Activated CD4-positive, alpha-beta T cell treated with anti-CD3 and anti-CD28 coated beads for 36 hours (primary cell): Measurements from ENCODE around the gene GTPBP10. TPM values are rescaled to one million over a fixed set of nuclear protein-coding genes. Genes with fewer than 3 reads are reported as not detected.

Source experiments
- ATAC-seq: fragments of 200-7000 bp; cut with Tn5 transposase; one replicate; pipeline ENCODE4 v1.10.0; 2021; ENCODE audit warnings: mild to moderate bottlenecking, moderate library complexity
- CTCF ChIA-PET: fragments of 350-600 bp; sonication (Branson Sonifier 250); formaldehyde crosslinking; loops from one replicate; lab custom pipeline; 2021; ENCODE audit warnings: antibody characterized with exemption; lab: Charles Lee
- POLR2A ChIA-PET: fragments of 350-600 bp; sonication (Branson Sonifier 250); formaldehyde crosslinking; loops from one replicate; lab custom pipeline; 2021; ENCODE audit warnings: antibody characterized with exemption, inconsistent platforms; lab: Charles Lee
- DNase-seq: peaks from one replicate; pipeline ENCODE4 v3.0.0-alpha.2; 2020
- H3K27ac Mint-ChIP-seq: one replicate; pipeline ENCODE4 v1.8.0; 2021; ENCODE audit warnings: mixed read lengths
- H3K27me3 Mint-ChIP-seq: one replicate; pipeline ENCODE4 v1.8.0; 2021; ENCODE audit warnings: mixed read lengths
- H3K36me3 Mint-ChIP-seq: one replicate; pipeline ENCODE4 v1.8.0; 2021; ENCODE audit warnings: low read depth, mixed read lengths
- H3K4me1 Mint-ChIP-seq: one replicate; pipeline ENCODE4 v1.8.0; 2021; ENCODE audit warnings: mixed read lengths
- H3K4me3 Mint-ChIP-seq: one replicate; pipeline ENCODE4 v1.8.0; 2021; ENCODE audit warnings: mild to moderate bottlenecking, moderate library complexity, mixed read lengths
- H3K9me3 Mint-ChIP-seq: one replicate; pipeline ENCODE4 v1.8.0; 2021; ENCODE audit warnings: low read depth, mixed read lengths
- intact Hi-C, 2 experiments: fragments of 100-400 bp; cut with DNase I in 1 of 2; cut with micrococcal nuclease in 1 of 2; formaldehyde crosslinking; loops; one replicate each; pipeline versions ENCODE4 v1.14.2 to v1.15.1; 2022 to 2024; cut with DNase I, micrococcal nuclease
- total RNA-seq, 2 experiments: library from RNA; stranded (reverse); gene quantifications; one replicate each; pipeline ENCODE4 v1.2.3, GENCODE V29; 2021

The GTPBP10 gene
- total RNA-seq, 2 experiments from 2014 or later, result 40.8 to 42.5 TPM

GRCh38 chr7:90403174-90404113 is 56.9 kb downstream of the GTPBP10 start, which contains the start of gene CLDN12:
Gene CLDN12, plus strand, starts transcription at chr7:90403461. Its CDS starts 9,216 bp downstream, at chr7:90412677.
- intact Hi-C loops, result loop anchor here (1.0 kb wide), 3 partner anchors 21 to 159 kb away; partner anchors contain the start of gene GTPBP10 (in 2 of the 2)
- peaks cover 13% of the 10 kb centered on the region for H3K9me3 Mint-ChIP-seq
- ChIA-PET POLR2A (no interaction called here), CTCF (interaction anchor here (0.6 to 1.1 kb wide), 6 partner anchors 10 to 249 kb away, joined by 3 to 4 read pairs (median 4); partner anchors contain the start of gene STEAP1)
- H3K27me3 Mint-ChIP-seq, result no peaks in the 10 kb centered on the region
- ATAC-seq, result peak; percentile 98
- peaks cover under 1% of the 10 kb centered on the region for H3K36me3 Mint-ChIP-seq
- peaks cover 11% of the 10 kb centered on the region for H3K4me1 Mint-ChIP-seq
- peak; percentile 88 for DNase-seq
- H3K4me3 Mint-ChIP-seq, result peak within 1 kb of the TSS; percentile 96
- peak within 1 kb of the TSS; percentile 97 for H3K27ac Mint-ChIP-seq

GRCh38 chr7:90404777-90405176 is 58.3 kb downstream of the GTPBP10 start:
- Mint-ChIP-seq H3K9me3 (peaks cover 5% of the 10 kb centered on the region), H3K27ac (no peak overlapping the region), H3K4me1 (peaks cover 11% of the 10 kb centered on the region), H3K4me3 (no peak overlapping the region), H3K27me3 (no peaks in the 10 kb centered on the region), H3K36me3 (no peaks in the 10 kb centered on the region)
- DNase-seq (no peak), ATAC-seq (no peak)
- CTCF ChIA-PET, result no interaction called here
- intact Hi-C loops, result loop anchor here in 1 of 2 experiments (1.0 kb wide), 1 partner anchor 160 kb away; no protein-coding TSS in a partner anchor
- POLR2A ChIA-PET, result no interaction called here

- no peaks in the 10 kb centered on the region for H3K9me3 Mint-ChIP-seq
- CTCF ChIA-PET, result no interaction called here
- POLR2A ChIA-PET, result no interaction called here
- H3K27me3 Mint-ChIP-seq, result no peaks in the 10 kb centered on the region
- no peak overlapping the region for H3K27ac Mint-ChIP-seq
- peaks cover 11% of the 10 kb centered on the region for H3K4me1 Mint-ChIP-seq
- no peak overlapping the region for H3K4me3 Mint-ChIP-seq
- no peaks in the 10 kb centered on the region for H3K36me3 Mint-ChIP-seq
- no peak for DNase-seq
- no peak for ATAC-seq
- intact Hi-C loops, result no loop called here
Measured at GRCh38 chr7:90407484-90407821, 60.9 kb downstream of the GTPBP10 start.

- ATAC-seq, result no peak
- DNase-seq, result no peak
- Mint-ChIP-seq H3K4me1 (peaks cover 11% of the 10 kb centered on the region), H3K36me3 (no peaks in the 10 kb centered on the region), H3K4me3 (no peak overlapping the region), H3K9me3 (no peaks in the 10 kb centered on the region), H3K27me3 (no peaks in the 10 kb centered on the region), H3K27ac (no peak overlapping the region)
- intact Hi-C loops, result no loop called here
- ChIA-PET POLR2A (no interaction called here), CTCF (interaction anchor here (0.6 to 1.1 kb wide), 3 partner anchors 12 to 256 kb away, joined by 3 to 4 read pairs (median 3); no protein-coding TSS in a partner anchor)
Measured at GRCh38 chr7:90408142-90408541, 61.6 kb downstream of the GTPBP10 start.

GRCh38 chr7:90409667-90410066 is 63.2 kb downstream of the GTPBP10 start:
- intact Hi-C loops, result loop anchor here in 1 of 2 experiments (5.0 kb wide), 1 partner anchor 257 kb away; the partner anchor contains the start of gene STEAP1
- DNase-seq (no peak), ATAC-seq (no peak)
- H3K9me3 Mint-ChIP-seq, result no peaks in the 10 kb centered on the region
- H3K27me3 Mint-ChIP-seq, result no peaks in the 10 kb centered on the region
- H3K36me3 Mint-ChIP-seq, result no peaks in the 10 kb centered on the region
- peaks cover 2% of the 10 kb centered on the region for H3K4me1 Mint-ChIP-seq
- no peak overlapping the region for H3K4me3 Mint-ChIP-seq
- CTCF ChIA-PET, result interaction anchor here (0.7 kb wide), 1 partner anchor 267 kb away, joined by 3 read pairs; no protein-coding TSS in a partner anchor
- POLR2A ChIA-PET, result no interaction called here
- H3K27ac Mint-ChIP-seq, result no peak overlapping the region

- H3K27ac Mint-ChIP-seq, result no peak overlapping the region
- no peaks in the 10 kb centered on the region for H3K4me1 Mint-ChIP-seq
- no peaks in the 10 kb centered on the region for H3K9me3 Mint-ChIP-seq
- POLR2A ChIA-PET, result no interaction called here
- DNase-seq (no peak), ATAC-seq (no peak)
- H3K36me3 Mint-ChIP-seq, result no peaks in the 10 kb centered on the region
- H3K4me3 Mint-ChIP-seq, result no peak overlapping the region
- no peaks in the 10 kb centered on the region for H3K27me3 Mint-ChIP-seq
- CTCF ChIA-PET, result interaction anchor here (0.8 to 2.3 kb wide), 5 partner anchors 9 to 66 kb away, joined by 3 to 7 read pairs (median 3); no protein-coding TSS in a partner anchor
- intact Hi-C loops, result loop anchor here in 1 of 2 experiments (5.0 kb wide), 1 partner anchor 259 kb away; the partner anchor contains the start of gene STEAP1
Measured at GRCh38 chr7:90411510-90411909, 65.0 kb downstream of the GTPBP10 start.

GRCh38 chr7:90412458-90413184 is 66.1 kb downstream of the GTPBP10 start:
- ATAC-seq, result peak; percentile 49
- intact Hi-C loops, result loop anchor here in 1 of 2 experiments (5.0 kb wide), 1 partner anchor 260 kb away; the partner anchor contains the start of gene STEAP1
- no peaks in the 10 kb centered on the region for H3K9me3 Mint-ChIP-seq
- DNase-seq, result peak; percentile 48
- H3K4me3 Mint-ChIP-seq, result no peak overlapping the region
- no peaks in the 10 kb centered on the region for H3K4me1 Mint-ChIP-seq
- POLR2A ChIA-PET, result no interaction called here
- no peaks in the 10 kb centered on the region for H3K36me3 Mint-ChIP-seq
- CTCF ChIA-PET, result interaction anchor here (0.9 to 2.3 kb wide), 3 partner anchors 8 to 67 kb away, joined by 3 to 7 read pairs (median 3); no protein-coding TSS in a partner anchor
- H3K27me3 Mint-ChIP-seq, result no peaks in the 10 kb centered on the region
- H3K27ac Mint-ChIP-seq, result no peak overlapping the region

- Mint-ChIP-seq H3K9me3 (no peaks in the 10 kb centered on the region), H3K27me3 (no peaks in the 10 kb centered on the region), H3K4me1 (no peaks in the 10 kb centered on the region), H3K27ac (no peak overlapping the region), H3K4me3 (no peak overlapping the region), H3K36me3 (no peaks in the 10 kb centered on the region)
- POLR2A ChIA-PET, result no interaction called here
- intact Hi-C loops, result loop anchor here in 1 of 2 experiments (5.0 kb wide), 1 partner anchor 261 kb away; the partner anchor contains the start of gene STEAP1
- CTCF ChIA-PET, result interaction anchor here (0.9 kb wide), 1 partner anchor 67 kb away, joined by 3 read pairs; no protein-coding TSS in a partner anchor
- no peak for ATAC-seq
- no peak for DNase-seq
Measured at GRCh38 chr7:90413185-90413528, 66.6 kb downstream of the GTPBP10 start.

- Mint-ChIP-seq H3K4me1 (peaks cover 18% of the 10 kb centered on the region), H3K36me3 (no peaks in the 10 kb centered on the region), H3K9me3 (no peaks in the 10 kb centered on the region), H3K27me3 (no peaks in the 10 kb centered on the region), H3K27ac (no peak overlapping the region), H3K4me3 (no peak overlapping the region)
- CTCF ChIA-PET, result interaction anchor here (0.9 to 1.5 kb wide), 2 partner anchors 16 to 109 kb away, joined by 4 read pairs; no protein-coding TSS in a partner anchor
- POLR2A ChIA-PET, result no interaction called here
- no peak for DNase-seq
- no peak for ATAC-seq
- intact Hi-C loops, result no loop called here
Measured at GRCh38 chr7:90421651-90422050, 75.1 kb downstream of the GTPBP10 start.

GRCh38 chr7:90424720-90425119 is 78.2 kb downstream of the GTPBP10 start:
- peaks cover 3% of the 10 kb centered on the region for H3K27me3 Mint-ChIP-seq
- ChIA-PET POLR2A (no interaction called here), CTCF (interaction anchor here (0.7 kb wide), 1 partner anchor 269 kb away, joined by 3 read pairs; no protein-coding TSS in a partner anchor)
- no peaks in the 10 kb centered on the region for H3K36me3 Mint-ChIP-seq
- ATAC-seq, result peak; percentile 93
- H3K9me3 Mint-ChIP-seq, result no peaks in the 10 kb centered on the region
- peak overlapping the region; percentile 48 for H3K27ac Mint-ChIP-seq
- no peak overlapping the region for H3K4me3 Mint-ChIP-seq
- H3K4me1 Mint-ChIP-seq, result peaks cover 18% of the 10 kb centered on the region
- no peak for DNase-seq
- intact Hi-C loops, result loop anchor here (1.0 to 5.0 kb wide), 4 partner anchors 21 to 1637 kb away; partner anchors contain the start of genes CLDN12 (in 1 of the 2) and GTPBP10 (in 1 of the 2)
